Hair follicle dermal papilla cell (primary cell): ENCODE data around the gene MYB. TPM values are rescaled to one million over a fixed set of nuclear protein-coding genes. Genes with fewer than 3 reads are reported as not detected.

Experiments used
- small RNA-seq: library from RNA; depleted of rRNA; stranded (forward); fragments of <200 nt; gene quantifications from one replicate; pipeline ENCODE3, GENCODE V24; 2012
- total RNA-seq: library from RNA; depleted of rRNA; stranded (reverse); fragments of >200 nt; gene quantifications from 2 replicates; pipeline ENCODE4 v1.2.3, GENCODE V29; 2012

MYB gene
- 0.16 and 0.85 TPM in 2 replicates for total RNA-seq

DNA sequence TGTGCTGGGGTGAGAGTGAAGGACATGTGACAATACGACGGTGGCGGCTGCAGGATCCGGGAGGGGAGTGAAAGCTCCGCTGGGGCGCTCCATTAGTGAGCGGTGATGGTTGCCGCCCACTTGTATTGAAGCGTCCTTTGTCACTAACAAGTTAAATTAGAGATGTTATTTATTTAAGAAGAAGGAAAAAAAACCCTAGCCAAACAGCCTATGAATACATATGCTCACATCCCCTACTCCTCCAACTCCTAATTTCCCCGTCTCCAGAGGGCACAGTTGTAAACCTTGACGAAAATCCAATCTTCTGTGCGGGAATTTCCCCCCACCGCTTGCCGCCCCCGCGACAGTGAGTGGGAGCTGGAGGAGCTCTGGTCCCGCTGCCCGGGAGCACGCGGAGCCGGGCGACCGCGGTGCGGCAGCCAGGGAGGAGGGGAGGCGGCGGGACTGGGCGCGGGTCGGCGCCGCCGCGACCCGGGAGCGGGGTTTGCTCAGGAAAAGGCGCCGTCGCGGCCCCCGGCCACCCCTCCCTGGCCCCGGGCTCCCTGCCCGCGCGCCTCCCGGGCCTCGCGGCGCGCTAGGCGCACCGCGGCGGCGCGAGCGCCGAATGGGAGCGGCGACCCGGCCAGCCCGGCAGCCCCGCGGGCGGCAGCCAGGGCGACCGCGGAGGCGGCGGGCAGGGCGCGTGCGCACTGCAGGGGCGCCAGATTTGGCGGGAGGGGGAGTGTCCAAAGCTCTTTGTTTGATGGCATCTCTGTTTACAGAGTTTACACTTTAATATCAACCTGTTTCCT, at the start of gene MYB:
TSS of gene MYB (plus strand) at position 767 of the 791 bp plus-strand sequence. CDS start 206 bp downstream, outside the sequence.

Small RNA genes lying within 50 kb of the gene (small RNA-seq; reads per million reads assigned to genes)
- gene MIR548A2: not detected

Other genes starting within 250 kb of the MYB start
- gene ALDH8A1, start 231.2 kb upstream of the MYB start, total RNA-seq: 0.12 and 0.16 TPM in 2 replicates
- 98.7 and 120 TPM in 2 replicates for gene HBS1L, start 126.5 kb upstream of the MYB start, total RNA-seq